Fibroblast of the aortic adventitia (primary cell): ENCODE data around the gene IRF5. TPM values are rescaled to one million over a fixed set of nuclear protein-coding genes. Genes with fewer than 3 reads are reported as not detected.
"Not testable (repeated sequence)": the region's sequence is repeated elsewhere in the genome, so short reads cannot be mapped to it uniquely, and the experiment has no call there.

Experiments used
- DNase-seq: peaks from one replicate; pipeline ENCODE4 v3.0.0-alpha.2; 2010; ENCODE audit warnings: low read depth
- H3K4me3 ChIP-seq: 2 replicates; pipeline ENCODE4 v1.5.1; 2011; ENCODE audit warnings: low read depth, mild to moderate bottlenecking, control low read depth, low read length, moderate library complexity
- CTCF ChIP-seq: IDR thresholded peaks from 2 replicates; pipeline ENCODE4 v1.5.1; 2011; ENCODE audit warnings: mild to moderate bottlenecking, low read length, control low read depth, inconsistent platforms; ENCODE audit not compliant: insufficient read depth
- total RNA-seq: library from RNA; depleted of rRNA; stranded (reverse); fragments of >200 nt; gene quantifications from 2 replicates; pipeline ENCODE4 v1.2.3, GENCODE V29; 2012; ENCODE audit warnings: low replicate concordance

The IRF5 gene
- total RNA-seq, 1 donor: not detected

GRCh38 chr7:128906766-128907559 is 30.8 kb upstream of the IRF5 start:
- TF ChIP-seq CTCF: no peak
- no peak overlapping the region for H3K4me3 ChIP-seq
- no peak for DNase-seq

- no peak for DNase-seq
- no peak for TF ChIP-seq CTCF
- no peak overlapping the region for H3K4me3 ChIP-seq
These were observed 28.7 kb upstream of the IRF5 start for GRCh38 chr7:128908750-128909624.

GRCh38 chr7:128909625-128910568 is 27.8 kb upstream of the IRF5 start:
- peak overlapping the region; percentile 33 for H3K4me3 ChIP-seq
- no peak for TF ChIP-seq CTCF
- DNase-seq: peak; percentile 26

GRCh38 chr7:128910569-128910945 is 27.2 kb upstream of the IRF5 start, which contains the start of gene KCP:
Gene KCP, minus strand, starts transcription at chr7:128910709. Its CDS starts 33 bp downstream, at chr7:128910676.
- H3K4me3 ChIP-seq: peak within 1 kb of the TSS; percentile 33
- no peak for DNase-seq
- no peak for TF ChIP-seq CTCF

- no peak overlapping the region for H3K4me3 ChIP-seq
- no peak for TF ChIP-seq CTCF
- no peak for DNase-seq
These were observed 26.2 kb upstream of the IRF5 start for GRCh38 chr7:128911423-128912031.

GRCh38 chr7:128912281-128912680 is 25.4 kb upstream of the IRF5 start:
- DNase-seq: no peak
- no peak for TF ChIP-seq CTCF

GRCh38 chr7:128912709-128913495 is 24.8 kb upstream of the IRF5 start:
- DNase-seq, H3K4me3 ChIP-seq: not testable (repeated sequence)

More at GRCh38 chr7:128912281-128912680, 25.4 kb upstream of the IRF5 start:
- no peak overlapping the region for H3K4me3 ChIP-seq
